MM.1S (cell line): Measurements from ENCODE around the gene ARPP21.

Experiments
- DNase-seq: peaks from one replicate; pipeline ENCODE4 v3.0.0-alpha.2; 2015
- H2AFZ ChIP-seq: fragments of 300-600 bp; sonication (generic); 2 replicates; pipeline ENCODE4 v1.6.0; 2016; ENCODE audit warnings: antibody characterized with exemption, low read length
- H3F3A ChIP-seq: fragments of 300-600 bp; sonication (generic); 2 replicates; pipeline ENCODE4 v1.6.1; 2016; ENCODE audit warnings: mild to moderate bottlenecking, antibody characterized with exemption, low read length, moderate library complexity, mixed read lengths; ENCODE audit not compliant: insufficient read depth
- H3K27ac ChIP-seq: fragments of 300-600 bp; sonication (generic); 2 replicates; pipeline ENCODE4 v1.5.1; 2016; ENCODE audit warnings: mild to moderate bottlenecking, low read length
- H3K27me3 ChIP-seq: fragments of 300-600 bp; sonication (generic); replicated peaks from 2 replicates; pipeline ENCODE4 v1.6.0; 2016; ENCODE audit warnings: low read length; ENCODE audit not compliant: insufficient read depth
- H3K36me3 ChIP-seq: fragments of 300-600 bp; sonication (generic); replicated peaks from 2 replicates; pipeline ENCODE4 v1.6.1; 2016; ENCODE audit warnings: mild to moderate bottlenecking, low read length, mixed read lengths; ENCODE audit not compliant: insufficient read depth
- H3K4me1 ChIP-seq: fragments of 300-600 bp; sonication (generic); 2 replicates; pipeline ENCODE4 v1.6.1; 2016; ENCODE audit warnings: low read length, mixed read lengths
- H3K4me2 ChIP-seq: fragments of 300-600 bp; sonication (generic); 2 replicates; pipeline ENCODE4 v1.6.0; 2016; ENCODE audit warnings: low read depth, low read length
- H3K4me3 ChIP-seq: fragments of 300-600 bp; sonication (generic); 2 replicates; pipeline ENCODE4 v1.5.1; 2016; ENCODE audit warnings: low read length, mixed read lengths
- H3K79me2 ChIP-seq: fragments of 300-600 bp; sonication (generic); 2 replicates; pipeline ENCODE4 v1.6.1; 2016; ENCODE audit warnings: mixed run types, low read length, mixed read lengths
- H3K9ac ChIP-seq: fragments of 300-600 bp; sonication (generic); 2 replicates; pipeline ENCODE4 v1.6.1; 2016; ENCODE audit warnings: low read length, mixed read lengths
- H3K9me2 ChIP-seq: fragments of 300-600 bp; sonication (generic); replicated peaks from 2 replicates; pipeline ENCODE4 v1.6.1; 2016; ENCODE audit warnings: mild to moderate bottlenecking, low read length, mixed read lengths; ENCODE audit not compliant: insufficient read depth
- H3K9me3 ChIP-seq: fragments of 300-600 bp; sonication (generic); replicated peaks from 2 replicates; pipeline ENCODE4 v1.6.1; 2016; ENCODE audit warnings: mild to moderate bottlenecking, low read length, mixed read lengths; ENCODE audit not compliant: insufficient read depth
- H4K20me1 ChIP-seq: fragments of 300-600 bp; sonication (generic); 2 replicates; pipeline ENCODE4 v1.6.1; 2016; ENCODE audit warnings: mild to moderate bottlenecking, low read length, moderate library complexity, mixed read lengths; ENCODE audit not compliant: insufficient read depth
- CTCF ChIP-seq: fragments of 300-600 bp; sonication (generic); IDR thresholded peaks from 2 replicates; pipeline ENCODE4 v1.5.1; 2016; ENCODE audit warnings: antibody characterized with exemption, low read length, mixed read lengths
- EZH2 ChIP-seq: fragments of 300-600 bp; sonication (generic); optimal IDR thresholded peaks from 2 replicates; pipeline ENCODE3; 2017; ENCODE audit warnings: low read depth, mild to moderate bottlenecking, antibody characterized with exemption, low read length, mixed read lengths
- EZH2phosphoT487 ChIP-seq: fragments of 300-600 bp; sonication (generic); IDR thresholded peaks from 2 replicates; pipeline ENCODE4 v1.6.1; 2018; ENCODE audit warnings: antibody characterized with exemption, low read length

Gene ARPP21

GRCh38 chr3:35745802-35746484 is 106.6 kb downstream of the ARPP21 start:
- no peak overlapping the region for H3K9ac ChIP-seq
- no peaks in the 10 kb centered on the region for H3K9me2 ChIP-seq
- no peaks in the 10 kb centered on the region for H3K27me3 ChIP-seq
- no peak overlapping the region for H3K27ac ChIP-seq
- H3K4me1 ChIP-seq: no peaks in the 10 kb centered on the region
- H3K36me3 ChIP-seq: no peaks in the 10 kb centered on the region
- H2AFZ ChIP-seq: no peak overlapping the region
- TF ChIP-seq CTCF: no peak
- no peak for TF ChIP-seq EZH2phosphoT487
- TF ChIP-seq EZH2: no peak
- no peaks in the 10 kb centered on the region for H3F3A ChIP-seq
- no peaks in the 10 kb centered on the region for H4K20me1 ChIP-seq
- H3K9me3 ChIP-seq: no peaks in the 10 kb centered on the region
- no peaks in the 10 kb centered on the region for H3K79me2 ChIP-seq
- H3K4me2 ChIP-seq: no peak overlapping the region
- DNase-seq: no peak
- no peak overlapping the region for H3K4me3 ChIP-seq

- Histone ChIP-seq H3K9ac (no peak overlapping the region), H3K27ac (no peak overlapping the region), H3K36me3 (no peaks in the 10 kb centered on the region), H3K9me2 (no peaks in the 10 kb centered on the region), H3K27me3 (no peaks in the 10 kb centered on the region), H4K20me1 (no peaks in the 10 kb centered on the region), H3K4me1 (no peaks in the 10 kb centered on the region), H3K79me2 (no peaks in the 10 kb centered on the region), H3K9me3 (no peaks in the 10 kb centered on the region), H3K4me2 (no peak overlapping the region), H3K4me3 (no peak overlapping the region), H2AFZ (no peak overlapping the region), H3F3A (no peaks in the 10 kb centered on the region)
- TF ChIP-seq EZH2: no peak
- no peak for TF ChIP-seq EZH2phosphoT487
- no peak for TF ChIP-seq CTCF
- DNase-seq: no peak
Measured at GRCh38 chr3:35746492-35746891, 107.2 kb downstream of the ARPP21 start.

- H3K9me2 ChIP-seq: no peaks in the 10 kb centered on the region
- no peaks in the 10 kb centered on the region for H4K20me1 ChIP-seq
- no peaks in the 10 kb centered on the region for H3K36me3 ChIP-seq
- H3K79me2 ChIP-seq: no peaks in the 10 kb centered on the region
- no peaks in the 10 kb centered on the region for H3K9me3 ChIP-seq
- no peaks in the 10 kb centered on the region for H3K4me1 ChIP-seq
- H3K27ac ChIP-seq: no peak overlapping the region
- no peak overlapping the region for H3K4me2 ChIP-seq
- no peaks in the 10 kb centered on the region for H3K27me3 ChIP-seq
- H3K4me3 ChIP-seq: no peak overlapping the region
- DNase-seq: no peak
- H3K9ac ChIP-seq: no peak overlapping the region
- H3F3A ChIP-seq: no peaks in the 10 kb centered on the region
- H2AFZ ChIP-seq: no peak overlapping the region
- TF ChIP-seq CTCF: no peak
- no peak for TF ChIP-seq EZH2
- TF ChIP-seq EZH2phosphoT487: no peak
Measured at GRCh38 chr3:35748144-35748543, 108.8 kb downstream of the ARPP21 start.
